HG02943 (cell line): ENCODE results near the gene TP53.

Experiments used
- ATAC-seq: cut with Tn5 transposase; IDR thresholded peaks from one replicate; pipeline ENCODE4 v1.9.1; 2021; ENCODE audit warnings: mild to moderate bottlenecking, low read depth, moderate library complexity; ENCODE audit not compliant: unreplicated experiment

The TP53 gene

DNA sequence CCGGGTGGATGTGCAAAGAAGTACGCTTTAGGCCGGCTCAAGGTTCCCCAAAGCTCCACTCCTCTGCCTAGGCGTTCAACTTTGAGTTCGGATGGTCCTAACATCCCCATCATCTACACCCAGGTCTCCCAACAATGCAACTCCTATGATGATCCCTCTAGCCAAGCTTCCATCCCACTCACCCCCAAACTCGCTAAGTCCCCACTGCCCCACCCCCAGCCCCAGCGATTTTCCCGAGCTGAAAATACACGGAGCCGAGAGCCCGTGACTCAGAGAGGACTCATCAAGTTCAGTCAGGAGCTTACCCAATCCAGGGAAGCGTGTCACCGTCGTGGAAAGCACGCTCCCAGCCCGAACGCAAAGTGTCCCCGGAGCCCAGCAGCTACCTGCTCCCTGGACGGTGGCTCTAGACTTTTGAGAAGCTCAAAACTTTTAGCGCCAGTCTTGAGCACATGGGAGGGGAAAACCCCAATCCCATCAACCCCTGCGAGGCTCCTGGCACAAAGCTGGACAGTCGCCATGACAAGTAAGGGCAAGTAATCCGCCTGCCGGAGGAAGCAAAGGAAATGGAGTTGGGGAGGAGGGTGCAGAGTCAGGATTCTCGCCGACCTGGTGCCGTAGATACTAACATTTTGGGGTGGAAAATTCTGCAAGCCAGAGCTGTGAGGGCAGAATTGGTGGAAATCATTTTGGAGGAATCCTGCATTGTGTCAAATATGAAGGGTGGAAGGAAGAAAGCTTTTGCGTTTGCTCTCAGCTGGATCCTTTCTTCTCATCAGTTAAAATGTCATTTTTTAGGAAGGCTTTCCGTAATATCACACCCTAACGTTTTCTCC is at the start of gene TP53:
TSS of gene TP53 (minus strand) at position 419 of the 836 bp plus-strand sequence. CDS start 10,896 bp downstream, outside the sequence.
- ATAC-seq: peak; percentile 43

DNA sequence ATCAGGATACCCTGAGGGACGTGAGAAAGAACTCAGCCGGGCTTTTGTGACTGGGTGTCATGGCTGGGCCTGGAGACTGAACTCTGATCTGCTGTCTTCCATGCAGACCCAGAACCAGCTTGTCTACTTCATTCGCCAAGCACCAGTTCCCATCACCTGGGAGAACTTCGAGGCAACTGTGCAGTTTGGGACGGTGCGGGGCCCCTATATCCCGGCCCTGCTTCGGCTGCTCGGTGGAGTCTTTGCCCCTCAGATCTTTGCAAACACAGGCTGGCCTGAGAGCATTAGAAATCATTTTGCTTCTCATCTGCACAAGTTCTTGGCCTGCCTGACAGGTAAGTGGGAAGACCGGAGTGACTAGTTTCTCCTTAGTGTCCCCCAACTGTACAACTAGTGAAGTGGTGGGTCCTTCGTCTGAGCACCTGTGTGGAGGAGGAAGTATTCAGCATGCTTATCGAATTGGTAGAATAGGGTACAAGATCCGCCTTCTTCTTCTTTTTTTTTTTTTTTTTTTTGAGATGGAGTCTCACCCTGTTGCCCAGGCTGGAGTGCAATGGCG is 45.8 kb upstream of the TP53 start:
- no peak for ATAC-seq

DNA sequence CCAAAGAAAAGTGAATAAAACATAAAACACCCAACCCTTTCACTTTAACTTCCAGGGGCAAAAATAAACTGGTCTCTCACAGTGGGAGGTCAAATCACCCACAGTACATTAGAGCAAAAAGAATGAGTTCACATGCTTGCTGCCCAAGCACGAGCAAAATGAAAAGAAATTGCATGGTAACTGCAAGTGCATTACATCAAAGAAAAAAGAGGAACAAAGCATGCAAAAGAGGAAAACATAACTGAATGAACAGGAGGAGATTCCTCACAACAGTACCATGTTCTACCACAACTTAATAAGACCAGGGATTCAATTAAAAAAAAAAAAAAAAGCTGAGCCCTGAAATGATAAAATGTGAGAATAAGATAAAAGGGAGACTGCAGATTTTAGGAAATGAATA is 42.5 kb upstream of the TP53 start:
- no peak for ATAC-seq

DNA sequence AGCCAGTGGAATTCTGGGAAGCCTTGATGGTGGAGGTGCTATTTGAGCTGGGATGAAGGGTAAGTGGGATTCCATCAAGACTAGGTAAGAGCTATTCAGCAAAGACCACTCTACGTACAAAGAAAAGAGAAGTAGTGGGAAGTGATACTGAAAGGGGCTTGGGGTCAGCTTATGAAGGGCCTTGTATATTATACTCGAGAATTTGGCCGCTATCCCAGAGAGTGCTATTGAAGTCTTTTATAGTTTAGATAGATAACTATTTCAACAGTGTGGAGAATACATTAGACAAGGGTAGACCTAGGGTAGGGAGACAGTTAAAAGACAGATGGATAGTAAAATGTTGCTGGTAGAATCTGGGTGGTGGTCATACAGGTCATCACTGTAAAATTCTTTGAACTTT is 40.6 kb upstream of the TP53 start:
- no peak for ATAC-seq

DNA sequence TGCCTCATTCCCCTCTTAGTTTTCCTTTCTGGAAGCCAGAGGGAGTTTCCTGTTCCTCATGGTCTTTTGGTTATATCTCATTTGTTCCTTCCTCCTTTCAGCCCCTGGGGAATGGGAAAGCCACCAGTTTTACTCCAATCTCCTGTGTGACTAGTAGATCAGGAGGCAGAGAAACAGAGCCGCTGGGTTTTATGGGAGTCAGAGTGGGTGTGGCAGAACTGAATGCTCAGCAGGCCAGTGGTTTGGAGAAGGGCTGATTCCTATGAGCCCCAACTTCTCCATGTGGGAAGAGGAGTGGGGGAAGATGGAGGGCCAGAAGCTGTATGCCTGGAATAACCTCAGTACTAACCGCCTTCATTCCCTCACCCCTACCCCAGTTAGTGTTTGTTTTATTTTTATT is 34.3 kb upstream of the TP53 start:
- ATAC-seq: no peak

DNA sequence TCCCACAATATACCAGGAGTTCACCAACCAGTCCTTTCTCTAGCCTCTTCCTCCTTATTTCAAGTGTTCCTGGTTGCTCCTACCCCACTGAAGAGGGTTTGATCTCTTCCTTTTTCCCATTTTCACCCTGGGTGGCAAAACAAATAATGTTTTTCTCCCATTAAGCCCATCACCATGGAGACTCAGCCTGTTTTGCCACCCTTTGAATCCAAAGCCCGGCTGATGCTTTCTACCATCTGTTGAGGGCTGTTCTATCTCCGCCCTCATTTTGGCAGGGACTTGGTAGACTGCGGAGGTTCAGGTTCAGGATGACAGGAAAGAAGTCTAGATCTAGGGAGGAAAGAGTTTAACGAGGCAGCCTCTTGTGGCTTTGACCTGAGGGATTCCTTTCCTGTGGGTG is 32.8 kb upstream of the TP53 start:
- ATAC-seq: no peak

DNA sequence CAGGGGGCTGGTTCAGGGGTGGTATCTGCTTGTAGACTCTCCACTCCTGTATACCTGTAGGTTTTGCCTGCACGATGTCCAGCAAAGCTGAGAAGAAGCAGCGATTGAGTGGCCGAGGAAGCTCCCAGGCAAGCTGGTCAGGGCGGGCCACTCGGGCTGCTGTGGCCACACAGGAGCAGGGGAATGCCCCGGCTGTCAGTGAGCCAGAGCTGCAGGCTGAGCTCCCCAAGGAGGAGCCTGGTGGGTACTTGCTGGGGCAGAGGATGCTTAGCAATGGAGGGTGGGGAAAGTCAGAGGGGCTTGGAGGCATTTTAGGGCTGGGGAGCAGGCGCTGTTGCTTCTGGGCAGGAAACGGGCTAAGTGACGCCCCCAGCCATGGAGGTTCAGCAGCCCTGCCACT is 32.4 kb upstream of the TP53 start:
- no peak for ATAC-seq

DNA sequence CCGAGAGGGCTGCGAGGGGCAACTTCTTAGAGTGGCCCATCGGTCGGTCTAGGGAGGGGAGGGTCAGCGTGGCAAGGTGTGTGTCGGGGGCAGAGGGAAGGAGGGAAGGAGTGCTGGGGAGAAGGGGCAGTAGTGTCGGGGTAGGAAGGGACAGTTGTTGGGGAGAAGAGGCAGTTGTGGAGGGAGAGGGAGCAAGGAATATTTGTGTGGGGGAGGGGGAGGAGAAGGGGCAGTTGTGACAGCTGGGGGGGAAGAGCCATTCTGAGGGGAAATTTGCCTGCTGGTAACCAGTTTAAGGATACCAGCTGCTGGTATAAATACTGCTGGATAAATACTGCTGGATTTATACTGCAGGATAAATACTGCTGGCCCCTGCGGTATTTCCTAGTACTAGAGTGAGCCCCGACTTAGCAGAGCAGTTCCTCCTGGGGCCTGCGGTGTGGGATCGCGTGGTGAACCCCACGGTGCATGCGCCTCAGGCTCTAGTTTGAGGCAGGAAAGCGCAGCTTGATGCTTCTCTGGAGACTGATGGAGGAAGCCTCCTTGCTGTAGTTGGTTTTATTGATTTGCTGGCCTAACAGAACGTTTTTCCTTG is 30.6 kb upstream of the TP53 start:
- ATAC-seq: no peak

DNA sequence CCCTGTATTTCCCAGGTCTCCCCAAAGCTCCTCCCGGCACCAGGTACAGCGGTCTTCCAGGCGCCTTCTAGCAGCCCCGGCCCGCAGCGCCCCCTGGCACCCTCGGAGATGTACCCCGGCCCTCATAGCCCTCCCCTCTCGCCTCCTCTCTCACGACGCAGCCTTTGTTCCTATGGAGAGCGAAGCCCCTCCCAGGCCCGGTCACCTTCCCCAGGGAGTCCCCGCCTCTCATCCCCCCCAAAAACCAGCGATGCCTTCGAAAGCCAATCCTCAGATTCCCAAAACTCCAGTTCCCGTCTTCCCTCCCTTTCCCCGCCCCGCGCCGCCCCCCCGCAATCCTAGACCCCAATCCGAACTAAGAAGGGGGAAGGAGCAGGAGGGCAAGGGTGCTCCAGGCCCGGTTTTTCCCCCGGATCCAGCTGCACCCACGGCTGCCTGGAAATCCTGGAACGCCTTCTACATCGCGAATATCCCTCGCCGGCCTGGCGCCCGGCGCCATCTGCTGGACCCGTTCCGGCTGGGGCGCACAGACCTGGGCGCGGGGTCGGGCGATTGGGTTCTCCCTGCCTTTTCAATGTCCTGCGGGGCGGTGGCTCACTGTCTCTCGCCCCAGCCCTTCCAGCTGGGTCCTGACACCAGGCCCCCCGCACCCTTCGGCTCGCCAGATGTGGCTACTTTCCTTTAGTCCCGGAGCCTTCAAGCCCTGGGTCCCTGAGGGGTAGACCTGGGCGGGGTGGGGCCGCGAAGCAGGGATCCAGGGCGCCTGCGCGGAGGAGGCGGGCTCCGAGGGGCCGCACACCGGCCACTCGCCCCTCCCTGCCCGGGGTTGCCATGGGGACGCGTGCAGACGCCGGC is 29.8 kb upstream of the TP53 start, which contains the start of gene DNAH2:
TSS of gene DNAH2 (plus strand) at position 844 of the 855 bp plus-strand sequence. CDS start 1,991 bp downstream, outside the sequence.
- ATAC-seq: no peak

DNA sequence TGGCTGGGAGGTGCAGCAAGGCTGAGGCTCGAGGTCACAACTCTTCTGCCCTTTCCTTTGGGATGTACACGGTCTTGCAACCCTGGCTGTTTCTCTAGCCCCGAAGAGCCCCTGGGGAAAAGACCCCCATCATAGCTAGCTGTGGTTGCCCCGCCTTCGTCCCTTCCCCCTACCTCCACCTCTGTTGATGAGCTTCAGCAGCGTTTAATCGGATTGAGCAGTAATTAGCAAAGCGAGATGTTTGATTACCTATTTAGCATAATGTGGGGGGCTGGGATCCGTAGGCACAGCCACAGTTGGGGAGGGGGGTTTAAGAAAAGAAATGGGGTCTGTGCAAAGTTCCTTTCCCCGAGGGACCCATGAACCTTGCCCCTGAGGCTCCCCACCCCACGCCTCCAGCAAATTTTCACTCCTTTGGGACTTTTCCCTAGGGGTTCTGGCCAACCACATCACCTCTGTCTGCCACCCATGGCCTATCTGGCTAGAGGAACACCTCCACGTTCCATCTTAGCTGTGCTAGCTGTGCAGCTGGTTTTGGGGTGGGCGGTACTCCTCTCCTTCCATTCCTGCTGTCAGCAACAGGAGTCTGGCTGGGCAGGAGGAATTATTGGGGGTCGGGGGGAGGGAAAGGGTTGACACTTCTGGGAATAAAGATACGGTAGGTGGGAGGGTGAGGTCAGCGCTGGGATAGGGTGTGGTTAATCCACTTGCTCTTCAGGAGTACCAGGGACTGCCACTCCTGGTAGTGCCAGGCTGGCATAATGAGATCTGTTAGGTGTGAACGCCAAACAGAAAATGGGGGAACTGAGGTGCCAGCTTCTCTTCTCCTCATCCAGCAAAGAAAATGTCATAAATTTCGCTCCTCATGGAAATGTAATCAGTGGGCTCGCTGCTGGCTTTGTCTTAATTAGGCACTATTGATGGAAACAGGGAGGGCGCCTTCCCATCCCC is 28.9 kb upstream of the TP53 start:
- no peak for ATAC-seq

DNA sequence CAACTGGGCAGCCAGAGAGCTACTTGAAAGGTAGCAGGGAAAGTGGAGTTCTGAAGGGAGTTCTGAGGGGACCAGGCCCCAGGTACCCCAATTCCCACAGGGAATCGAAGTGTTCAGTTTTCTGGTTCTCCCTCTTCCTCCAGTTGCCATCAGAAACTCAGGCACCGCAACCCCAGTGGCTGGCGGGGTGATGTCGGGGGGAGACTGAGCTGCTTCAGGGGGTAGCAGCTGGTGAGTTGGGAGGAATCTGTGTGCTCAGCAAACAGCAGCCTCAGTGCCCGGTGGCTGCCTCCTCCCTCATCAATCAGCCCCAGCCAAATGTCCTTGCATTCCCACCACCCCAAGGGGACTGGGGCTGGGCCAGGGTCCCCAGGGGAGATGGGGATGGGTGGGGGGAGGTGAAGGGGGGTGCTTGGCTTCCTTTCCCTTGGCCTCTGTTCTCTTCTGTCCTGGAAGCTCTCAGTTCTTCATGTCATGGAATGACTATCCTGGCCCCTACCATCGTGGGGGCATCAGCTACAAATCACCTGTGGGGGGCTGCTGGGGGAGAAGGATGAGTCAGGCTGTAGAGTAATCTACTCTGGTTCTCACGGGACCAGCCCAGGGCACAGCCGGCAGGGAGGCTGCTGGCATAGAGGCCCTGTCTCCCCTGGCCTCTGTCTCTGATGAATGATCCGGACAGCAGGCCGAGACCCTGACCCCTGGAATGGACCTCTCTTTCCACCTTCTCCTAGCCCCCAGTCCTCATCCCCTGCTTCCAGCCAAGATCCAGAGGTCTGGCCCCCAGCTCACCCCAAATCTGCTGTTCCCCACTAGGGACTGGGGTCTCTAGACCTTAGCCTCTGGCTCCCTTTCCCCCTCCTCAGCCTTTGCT is 27.7 kb upstream of the TP53 start:
- ATAC-seq: no peak

DNA sequence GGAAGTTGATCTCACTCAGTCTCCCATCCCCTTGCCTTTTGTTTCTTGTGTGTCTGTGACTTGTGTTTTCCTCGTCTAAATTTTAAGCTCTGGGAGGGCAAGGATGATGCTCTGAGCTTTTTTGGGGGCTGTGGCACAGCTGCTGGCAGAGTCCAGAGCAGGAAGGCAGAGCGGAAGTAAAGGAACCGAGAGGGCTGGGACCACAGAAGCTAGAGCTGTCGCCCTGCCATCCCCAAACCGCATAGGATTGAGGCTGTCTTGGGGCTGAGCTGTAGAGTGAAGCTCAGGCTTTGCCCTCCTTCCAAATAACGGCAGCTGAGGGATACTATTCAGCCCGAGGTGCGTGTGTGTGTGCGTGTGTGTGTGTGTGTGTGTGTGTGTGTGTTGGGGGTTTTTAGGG is 26.5 kb upstream of the TP53 start:
- no peak for ATAC-seq

DNA sequence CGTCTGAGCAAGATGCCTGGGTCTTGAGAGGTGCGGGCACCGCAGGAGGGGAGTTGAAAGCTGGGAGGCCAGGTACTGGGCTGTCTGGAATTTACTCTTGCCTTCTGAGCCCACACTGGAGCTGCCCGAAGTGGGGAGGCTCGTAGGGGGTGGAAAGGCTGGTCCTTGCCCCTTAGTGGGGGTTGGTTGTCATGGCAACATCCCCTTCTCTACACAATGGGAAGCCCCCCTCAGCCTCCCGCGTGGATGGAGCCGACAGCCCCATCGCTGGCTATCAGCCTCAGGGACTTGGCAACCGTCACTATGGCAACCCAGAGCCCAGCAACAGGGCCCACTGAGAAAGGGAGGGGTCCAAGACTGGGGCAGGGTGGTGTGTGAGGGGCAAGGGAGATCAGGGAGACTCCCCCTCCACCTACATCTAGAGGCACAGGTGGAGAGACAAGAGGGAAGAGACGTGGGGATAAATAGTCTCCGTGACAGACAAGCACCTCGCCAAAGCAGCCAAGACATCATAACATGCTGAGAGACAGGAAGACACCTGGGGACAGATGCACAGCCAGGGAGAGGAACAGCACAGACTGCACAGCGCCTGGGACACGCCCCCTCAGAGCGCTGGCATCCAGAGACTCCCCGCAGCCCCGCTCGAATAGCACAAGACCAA is 25.0 kb upstream of the TP53 start:
- ATAC-seq: no peak

DNA sequence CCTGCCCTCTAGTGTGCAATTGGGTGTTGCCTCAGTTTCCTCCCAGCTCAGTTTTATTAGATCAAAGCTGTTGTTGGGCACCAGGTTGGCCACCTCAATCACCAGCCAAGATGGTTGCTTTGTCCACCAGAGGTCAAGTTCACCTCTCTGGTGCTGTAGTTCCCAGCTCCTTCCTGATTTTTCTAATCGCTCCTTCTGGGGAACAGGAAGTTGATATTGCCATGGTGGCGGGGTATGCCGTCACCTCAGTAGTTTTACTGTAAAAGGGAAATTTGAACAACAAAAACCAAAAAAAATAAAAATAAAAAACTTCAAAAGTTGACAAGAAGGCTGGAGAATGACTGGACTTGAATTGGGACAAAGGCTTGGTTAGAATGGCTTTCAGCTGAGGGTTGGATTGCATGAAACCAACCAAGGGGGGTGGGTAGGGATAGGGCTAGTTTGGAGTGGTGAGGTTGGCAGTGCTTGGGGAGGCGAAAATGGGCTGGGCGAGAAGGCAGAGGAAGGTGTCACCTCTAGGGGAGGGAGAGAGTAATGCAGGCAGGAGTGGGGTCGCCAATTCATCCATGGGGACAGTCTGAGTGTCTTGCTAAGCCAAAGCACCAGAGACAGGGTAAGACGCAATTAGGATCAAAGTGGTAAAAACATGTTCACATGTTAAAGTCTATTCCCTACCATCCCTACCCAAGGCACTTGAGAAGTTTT is 23.9 kb upstream of the TP53 start:
- no peak for ATAC-seq

DNA sequence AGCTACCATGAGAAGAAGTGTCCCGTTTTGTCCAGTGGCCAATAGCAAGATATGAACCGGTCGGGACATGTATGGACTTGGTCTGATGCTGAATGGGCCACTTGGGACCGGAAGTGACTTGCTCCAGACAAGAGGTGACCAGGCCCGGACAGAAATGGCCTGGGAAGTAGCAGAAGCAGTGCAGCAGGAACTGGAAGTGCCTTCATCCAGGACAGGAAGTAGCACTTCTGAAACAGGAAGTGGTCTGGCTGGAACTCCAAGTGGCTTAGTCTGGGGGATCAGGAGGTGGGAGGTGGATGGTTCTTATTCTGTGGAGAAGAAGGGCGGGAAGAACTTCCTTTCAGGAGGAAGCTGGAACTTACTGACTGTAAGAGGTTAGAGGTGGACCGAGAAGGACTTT is 23.0 kb upstream of the TP53 start:
- ATAC-seq: no peak

DNA sequence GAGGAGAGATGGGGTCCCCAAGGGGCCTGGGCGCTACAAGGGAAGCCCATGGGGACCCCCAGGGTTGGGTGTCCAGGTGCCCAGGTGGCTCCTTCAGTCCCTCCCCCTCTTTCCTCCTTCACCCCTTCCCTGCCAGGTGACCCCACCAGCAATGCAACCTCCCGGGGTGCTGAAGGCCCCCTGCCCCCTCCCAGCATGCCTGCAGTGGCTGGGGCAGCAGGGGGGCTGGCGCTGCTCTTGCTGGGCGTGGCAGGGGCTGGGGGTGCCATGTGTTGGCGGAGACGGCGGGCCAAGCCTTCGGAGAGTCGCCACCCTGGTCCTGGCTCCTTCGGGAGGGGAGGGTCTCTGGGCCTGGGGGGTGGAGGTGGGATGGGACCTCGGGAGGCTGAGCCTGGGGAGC is 21.7 kb upstream of the TP53 start:
- no peak for ATAC-seq

DNA sequence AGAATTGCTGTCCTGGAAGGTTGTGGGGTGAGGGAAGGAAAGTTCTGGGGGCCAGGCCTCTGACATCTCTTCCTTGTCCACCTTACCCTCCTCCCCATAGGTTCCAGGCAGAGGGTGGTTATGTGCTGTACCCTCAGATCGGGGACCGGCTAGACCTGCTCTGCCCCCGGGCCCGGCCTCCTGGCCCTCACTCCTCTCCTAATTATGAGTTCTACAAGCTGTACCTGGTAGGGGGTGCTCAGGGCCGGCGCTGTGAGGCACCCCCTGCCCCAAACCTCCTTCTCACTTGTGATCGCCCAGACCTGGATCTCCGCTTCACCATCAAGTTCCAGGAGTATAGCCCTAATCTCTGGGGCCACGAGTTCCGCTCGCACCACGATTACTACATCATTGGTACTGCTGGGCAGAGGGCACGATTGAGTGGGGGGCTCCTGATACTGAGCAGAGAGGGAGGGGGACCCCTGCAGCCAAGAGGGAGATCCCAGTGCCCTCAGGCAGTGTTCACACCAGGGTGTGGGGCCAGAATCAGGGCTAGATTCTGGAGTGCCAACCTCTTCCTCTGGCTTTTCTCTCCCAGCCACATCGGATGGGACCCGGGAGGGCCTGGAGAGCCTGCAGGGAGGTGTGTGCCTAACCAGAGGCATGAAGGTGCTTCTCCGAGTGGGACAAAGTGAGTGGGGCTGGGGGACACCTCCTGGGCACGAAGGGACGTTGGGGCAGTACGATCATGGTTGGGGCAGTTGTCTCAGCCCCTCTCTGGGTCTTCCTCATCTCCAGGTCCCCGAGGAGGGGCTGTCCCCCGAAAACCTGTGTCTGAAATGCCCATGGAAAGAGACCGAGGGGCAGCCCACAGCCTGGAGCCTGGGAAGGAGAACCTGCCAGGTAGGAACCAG is 20.8 kb upstream of the TP53 start:
- ATAC-seq: no peak
